IMR-90 (cell line): ENCODE results near the gene EEF1E1. TPM values are rescaled to one million over a fixed set of nuclear protein-coding genes. Genes with fewer than 3 reads are reported as not detected.

Experiments used
- ATAC-seq: fragments of 200-7000 bp; cut with Tn5 transposase; 2 replicates; pipeline ENCODE4 v1.9.1; 2020; ENCODE audit warnings: low read depth, mild to moderate bottlenecking, moderate library complexity
- BruUV-seq: library from RNA; stranded (reverse); fragments of 400-500 nt; replicated peaks from 2 replicates; lab custom pipeline; 2021; lab: Mats Ljungman, UMichigan
- CTCF ChIA-PET: fragments of 300-600 bp; formaldehyde crosslinking; extraction: SDS; loops from one replicate; lab custom pipeline; 2021; ENCODE audit warnings: antibody characterized with exemption; lab: Yijun Ruan, JAX
- POLR2A ChIA-PET: fragments of 300-600 bp; sonication (Branson Sonifier 250); formaldehyde crosslinking; loops from one replicate; lab custom pipeline; 2022; ENCODE audit warnings: antibody characterized with exemption; ENCODE audit not compliant: unreplicated experiment; lab: Charles Lee
- DNase-seq: peaks from one replicate; pipeline ENCODE4 v3.0.0; 2013
- H2AFZ ChIP-seq: replicated peaks from 2 replicates; pipeline ENCODE3; 2013; ENCODE audit warnings: low read length, mild to moderate bottlenecking; ENCODE audit not compliant: poor library complexity
- H2AK5ac ChIP-seq: 2 replicates; pipeline ENCODE4 v1.6.1; 2013; ENCODE audit warnings: low read depth, low read length, inconsistent platforms
- H2AK9ac ChIP-seq: replicated peaks from 2 replicates; pipeline ENCODE3; 2013; ENCODE audit warnings: mild to moderate bottlenecking, low read depth, low read length, moderate library complexity; ENCODE audit not compliant: poor library complexity
- H2BK120ac ChIP-seq: 2 replicates; pipeline ENCODE4 v1.6.1; 2013; ENCODE audit warnings: low read depth, low read length, inconsistent platforms
- H2BK15ac ChIP-seq: 3 replicates; pipeline ENCODE4 v1.6.1; 2013; ENCODE audit warnings: low read depth, low read length, inconsistent platforms
- H2BK20ac ChIP-seq: 2 replicates; pipeline ENCODE4 v1.6.1; 2013; ENCODE audit warnings: low read depth, mild to moderate bottlenecking, inconsistent platforms, low read length, moderate library complexity
- H2BK5ac ChIP-seq: 2 replicates; pipeline ENCODE4 v1.6.1; 2013; ENCODE audit warnings: mild to moderate bottlenecking, low read depth, low read length, inconsistent platforms; ENCODE audit not compliant: poor library complexity, severe bottlenecking
- H3K14ac ChIP-seq: replicated peaks from 2 replicates; pipeline ENCODE4 v1.6.1; 2013; ENCODE audit warnings: low read depth, low read length, inconsistent platforms
- H3K18ac ChIP-seq: 2 replicates; pipeline ENCODE4 v1.6.1; 2013; ENCODE audit warnings: low read depth, low read length, control low read depth
- H3K23ac ChIP-seq: 2 replicates; pipeline ENCODE4 v1.6.1; 2013; ENCODE audit warnings: low read depth, low read length, inconsistent platforms
- H3K27ac ChIP-seq: 2 replicates; pipeline ENCODE4 v1.5.1; 2013; ENCODE audit warnings: mild to moderate bottlenecking, control low read depth, low read length; ENCODE audit not compliant: insufficient read depth
- H3K27me3 ChIP-seq: 2 replicates; pipeline ENCODE4 v1.6.1; 2013; ENCODE audit warnings: low read length; ENCODE audit not compliant: control insufficient read depth, insufficient read depth
- H3K36me3 ChIP-seq: 2 replicates; pipeline ENCODE4 v1.6.1; 2013; ENCODE audit warnings: low read length, mixed read lengths; ENCODE audit not compliant: control insufficient read depth, insufficient read depth
- H3K4ac ChIP-seq: 2 replicates; pipeline ENCODE4 v1.6.1; 2013; ENCODE audit warnings: low read depth, low read length, inconsistent platforms
- H3K4me1 ChIP-seq: 2 replicates; pipeline ENCODE4 v1.6.1; 2013; ENCODE audit warnings: low read length, mixed read lengths; ENCODE audit not compliant: control insufficient read depth, insufficient read depth
- H3K4me2 ChIP-seq: 2 replicates; pipeline ENCODE4 v1.6.1; 2013; ENCODE audit warnings: low read depth, mild to moderate bottlenecking, control low read depth, low read length, moderate library complexity
- H3K4me3 ChIP-seq: 2 replicates; pipeline ENCODE4 v1.5.1; 2013; ENCODE audit warnings: low read depth, mild to moderate bottlenecking, control low read depth, low read length, moderate library complexity; ENCODE audit not compliant: insufficient read depth
- H3K56ac ChIP-seq: 2 replicates; pipeline ENCODE4 v1.6.1; 2013; ENCODE audit warnings: low read length, inconsistent platforms; ENCODE audit not compliant: insufficient read depth; ENCODE audit errors: extremely low read depth
- H3K79me1 ChIP-seq, 2 experiments: 2 replicates each; pipeline ENCODE4 v1.6.1; 2013; ENCODE audit warnings: low read length in 2 of 2, inconsistent platforms in 1 of 2, low read depth in 1 of 2
- H3K9ac ChIP-seq: 2 replicates; pipeline ENCODE4 v1.6.1; 2013; ENCODE audit warnings: low read depth, low read length, control low read depth
- H3K9me1 ChIP-seq: 2 replicates; pipeline ENCODE4 v1.6.1; 2013; ENCODE audit warnings: low read length, inconsistent platforms; ENCODE audit not compliant: insufficient read depth
- H3K9me3 ChIP-seq: 2 replicates; pipeline ENCODE4 v1.6.1; 2013; ENCODE audit warnings: low read length; ENCODE audit not compliant: control insufficient read depth, insufficient read depth
- H4K20me1 ChIP-seq: 2 replicates; pipeline ENCODE4 v1.6.1; 2013; ENCODE audit warnings: low read length, inconsistent platforms; ENCODE audit not compliant: insufficient read depth
- H4K5ac ChIP-seq: 2 replicates; pipeline ENCODE4 v1.6.1; 2013; ENCODE audit warnings: mild to moderate bottlenecking, low read depth, low read length, control low read depth
- H4K8ac ChIP-seq, 2 experiments: 2 replicates each; pipeline ENCODE4 v1.6.1; 2013; ENCODE audit warnings: low read depth in 2 of 2, low read length in 2 of 2, control low read depth in 1 of 2, inconsistent platforms in 1 of 2
- H4K91ac ChIP-seq: 2 replicates; pipeline ENCODE4 v1.6.1; 2013; ENCODE audit warnings: low read depth, low read length, inconsistent platforms; ENCODE audit not compliant: insufficient read depth
- BHLHE40 ChIP-seq: fragments of 150-350 bp; IDR thresholded peaks from 2 replicates; pipeline ENCODE4 v1.6.1; 2016; ENCODE audit warnings: mild to moderate bottlenecking, low read depth, low read length
- CEBPB ChIP-seq: IDR thresholded peaks from 2 replicates; pipeline ENCODE4 v1.6.1; 2012; ENCODE audit warnings: low read depth, low read length, improper control_type of control experiment
- CHD1 ChIP-seq: IDR thresholded peaks from 2 replicates; pipeline ENCODE4 v1.6.1; 2012; ENCODE audit warnings: low read depth, low read length, improper control_type of control experiment
- FOS ChIP-seq: fragments of 150-350 bp; IDR thresholded peaks from 2 replicates; pipeline ENCODE4 v1.6.1; 2016; ENCODE audit warnings: low read depth, low read length
- MAFK ChIP-seq: IDR thresholded peaks from 2 replicates; pipeline ENCODE4 v1.6.1; 2012; ENCODE audit warnings: low read depth, low read length, improper control_type of control experiment
- MAZ ChIP-seq: IDR thresholded peaks from 2 replicates; pipeline ENCODE4 v1.6.1; 2012; ENCODE audit warnings: low read depth, mild to moderate bottlenecking, low read length, improper control_type of control experiment, moderate library complexity, borderline replicate concordance
- MXI1 ChIP-seq: IDR thresholded peaks from 2 replicates; pipeline ENCODE4 v1.6.1; 2012; ENCODE audit warnings: low read depth, mild to moderate bottlenecking, low read length, moderate library complexity, borderline replicate concordance
- NFE2L2 ChIP-seq: fragments of 150-350 bp; IDR thresholded peaks from 2 replicates; pipeline ENCODE4 v1.6.1; 2016; ENCODE audit warnings: low read depth, mild to moderate bottlenecking, low read length
- POLR2A ChIP-seq: IDR thresholded peaks from 2 replicates; pipeline ENCODE4 v1.6.1; 2012; ENCODE audit warnings: mild to moderate bottlenecking, low read depth, low read length
- RAD21 ChIP-seq: IDR thresholded peaks from 2 replicates; pipeline ENCODE4 v1.6.1; 2012; ENCODE audit warnings: low read length, improper control_type of control experiment
- RCOR1 ChIP-seq: IDR thresholded peaks from 2 replicates; pipeline ENCODE4 v1.6.1; 2012; ENCODE audit warnings: mild to moderate bottlenecking, low read length, improper control_type of control experiment; ENCODE audit not compliant: insufficient replicate concordance
- RFX5 ChIP-seq: IDR thresholded peaks from 2 replicates; pipeline ENCODE4 v1.8.0; 2012; ENCODE audit warnings: low read depth, mild to moderate bottlenecking, low read length, moderate library complexity
- SMC3 ChIP-seq: fragments of 150-350 bp; IDR thresholded peaks from 2 replicates; pipeline ENCODE4 v1.6.1; 2016; ENCODE audit warnings: low read depth, mild to moderate bottlenecking, antibody characterized with exemption, low read length, moderate library complexity
- USF2 ChIP-seq: fragments of 150-350 bp; IDR thresholded peaks from 2 replicates; pipeline ENCODE4 v1.6.1; 2017; ENCODE audit warnings: mild to moderate bottlenecking, antibody characterized with exemption, low read length, low read depth
- WGBS, 2 experiments: methylation state at CpG; one replicate each; pipeline versions ENCODE4 v1.1.5 to v1.1.7; 2013; ENCODE audit warnings: missing lambda C conversion rate in 2 of 2; ENCODE audit not compliant: insufficient read length in 1 of 2; ENCODE audit errors: extremely low coverage in 2 of 2; 5-methylcytosine and 5-hydroxymethylcytosine counted together
- dilution Hi-C: fragments of 300-500 bp; cut with HindIII; formaldehyde crosslinking; loops from one replicate; pipeline ENCODE4 v1.14.3; 2018; ENCODE audit warnings: low sequenced_read_pairs; ENCODE audit not compliant: unreplicated experiment
- in situ Hi-C: fragments of 300-500 bp; cut with MboI; formaldehyde crosslinking; loops from 3 replicates; pipeline ENCODE4 v1.14.3; 2019; ENCODE audit warnings: low sequenced_read_pairs, inconsistent platforms, mixed read lengths
- intact Hi-C: fragments of 100-400 bp; cut with micrococcal nuclease; formaldehyde crosslinking; loops from 2 replicates; pipeline ENCODE4 v1.10.0; 2022
- polyA plus RNA-seq, 3 experiments: library from polyadenylated mRNA; depleted of rRNA; stranded (reverse); fragments of >200 nt; gene quantifications; 2 replicates each; pipeline ENCODE4 v1.2.3, GENCODE V29; 2012; ENCODE audit warnings: low replicate concordance in 1 of 3
- total RNA-seq: library from RNA; depleted of rRNA; stranded (reverse); fragments of >200 nt; gene quantifications from 2 replicates; pipeline ENCODE4 v1.2.3, GENCODE V29; 2012
- TF ChIP-seq, protein P1 (sequence below): conservative IDR thresholded peaks from 2 replicates; pipeline ENCODE4 v1.5.1; 2012; ENCODE audit warnings: mild to moderate bottlenecking, low read depth, low read length, improper control_type of control experiment
- TF ChIP-seq, protein P2 (sequence below): fragments of 150-350 bp; IDR thresholded peaks from 2 replicates; pipeline ENCODE4 v1.6.1; 2016; ENCODE audit warnings: low read depth, mild to moderate bottlenecking, low read length, moderate library complexity, borderline replicate concordance

The EEF1E1 gene
- total and polyA plus RNA-seq, 2 of the 4 experiments (the other 2 are of a cell fraction), result 65.8 to 68.6 TPM

DNA sequence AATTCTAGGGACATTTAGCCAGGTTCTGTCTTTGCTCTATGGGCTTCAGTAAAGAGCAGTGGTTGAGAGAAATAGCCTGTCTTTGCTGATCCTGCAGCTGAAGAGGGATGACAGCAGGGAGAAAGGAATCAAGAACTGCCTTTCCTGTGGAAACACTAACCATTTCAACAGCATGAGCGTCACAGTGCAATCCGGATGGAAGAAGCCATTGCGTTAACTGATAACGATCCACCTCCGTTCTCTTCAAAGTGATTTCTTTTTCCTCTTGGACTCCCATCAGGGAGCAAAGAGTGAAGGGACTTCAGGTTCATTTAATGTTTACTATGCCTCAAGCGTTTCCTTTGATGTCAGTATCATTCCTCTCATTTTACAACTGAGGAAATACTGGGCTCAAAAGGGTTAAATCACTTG lies 35.2 kb upstream of the EEF1E1 start:
- WGBS, 2 experiments, result no CpG with 5 or more reads among the region's 6 CpGs
- no TSS peak for BruUV-seq
- intact Hi-C loops, result no loop called here

More for the DNA sequence above, 35.2 kb upstream of the EEF1E1 start:
- H4K20me1 ChIP-seq, result no peaks in the 10 kb centered on the region
- DNase-seq (no peak), ATAC-seq (no peak)
- no peaks in the 10 kb centered on the region for H3K9me1 ChIP-seq
- H3K27me3 ChIP-seq, result peaks cover 3% of the 10 kb centered on the region
- H2BK20ac ChIP-seq, result no peak overlapping the region
- H2AK9ac ChIP-seq, result no peak overlapping the region
- no peak overlapping the region for H3K27ac ChIP-seq
- no peak overlapping the region for H3K4me3 ChIP-seq
- TF ChIP-seq RFX5, result no peak
- no peak for TF ChIP-seq USF2
- TF ChIP-seq, protein P1, sequence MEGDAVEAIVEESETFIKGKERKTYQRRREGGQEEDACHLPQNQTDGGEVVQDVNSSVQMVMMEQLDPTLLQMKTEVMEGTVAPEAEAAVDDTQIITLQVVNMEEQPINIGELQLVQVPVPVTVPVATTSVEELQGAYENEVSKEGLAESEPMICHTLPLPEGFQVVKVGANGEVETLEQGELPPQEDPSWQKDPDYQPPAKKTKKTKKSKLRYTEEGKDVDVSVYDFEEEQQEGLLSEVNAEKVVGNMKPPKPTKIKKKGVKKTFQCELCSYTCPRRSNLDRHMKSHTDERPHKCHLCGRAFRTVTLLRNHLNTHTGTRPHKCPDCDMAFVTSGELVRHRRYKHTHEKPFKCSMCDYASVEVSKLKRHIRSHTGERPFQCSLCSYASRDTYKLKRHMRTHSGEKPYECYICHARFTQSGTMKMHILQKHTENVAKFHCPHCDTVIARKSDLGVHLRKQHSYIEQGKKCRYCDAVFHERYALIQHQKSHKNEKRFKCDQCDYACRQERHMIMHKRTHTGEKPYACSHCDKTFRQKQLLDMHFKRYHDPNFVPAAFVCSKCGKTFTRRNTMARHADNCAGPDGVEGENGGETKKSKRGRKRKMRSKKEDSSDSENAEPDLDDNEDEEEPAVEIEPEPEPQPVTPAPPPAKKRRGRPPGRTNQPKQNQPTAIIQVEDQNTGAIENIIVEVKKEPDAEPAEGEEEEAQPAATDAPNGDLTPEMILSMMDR, result no peak
- TF ChIP-seq POLR2A, result no peak
- no peak for TF ChIP-seq CHD1
- TF ChIP-seq FOS, result no peak
- TF ChIP-seq NFE2L2, result no peak
- no peak for TF ChIP-seq SMC3
- no peak for TF ChIP-seq RAD21
- TF ChIP-seq, protein P2, sequence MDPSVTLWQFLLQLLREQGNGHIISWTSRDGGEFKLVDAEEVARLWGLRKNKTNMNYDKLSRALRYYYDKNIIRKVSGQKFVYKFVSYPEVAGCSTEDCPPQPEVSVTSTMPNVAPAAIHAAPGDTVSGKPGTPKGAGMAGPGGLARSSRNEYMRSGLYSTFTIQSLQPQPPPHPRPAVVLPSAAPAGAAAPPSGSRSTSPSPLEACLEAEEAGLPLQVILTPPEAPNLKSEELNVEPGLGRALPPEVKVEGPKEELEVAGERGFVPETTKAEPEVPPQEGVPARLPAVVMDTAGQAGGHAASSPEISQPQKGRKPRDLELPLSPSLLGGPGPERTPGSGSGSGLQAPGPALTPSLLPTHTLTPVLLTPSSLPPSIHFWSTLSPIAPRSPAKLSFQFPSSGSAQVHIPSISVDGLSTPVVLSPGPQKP, result no peak
- no peak for TF ChIP-seq BHLHE40
- no peak for TF ChIP-seq MXI1
- no peak for TF ChIP-seq MAFK
- no peak for TF ChIP-seq RCOR1
- no peak for TF ChIP-seq MAZ
- no peak for TF ChIP-seq CEBPB
- H3K79me1 ChIP-seq, result no peaks in the 10 kb centered on the region
- ChIA-PET POLR2A (no interaction called here), CTCF (interaction anchor here (2.2 kb wide), 1 partner anchor 82 kb away, joined by 8 read pairs; no protein-coding TSS in a partner anchor)
- H3K14ac ChIP-seq, result no peak overlapping the region
- H3K4me2 ChIP-seq, result no peak overlapping the region
- H4K5ac ChIP-seq, result no peak overlapping the region
- H2BK120ac ChIP-seq, result no peak overlapping the region
- no peaks in the 10 kb centered on the region for H3K9me3 ChIP-seq
- no peaks in the 10 kb centered on the region for H3K4me1 ChIP-seq
- no peak overlapping the region for H2BK5ac ChIP-seq
- no peak overlapping the region for H3K18ac ChIP-seq
- H4K91ac ChIP-seq, result no peak overlapping the region
- H3K56ac ChIP-seq, result no peak overlapping the region
- H3K23ac ChIP-seq, result no peak overlapping the region
- H3K36me3 ChIP-seq, result no peaks in the 10 kb centered on the region
- dilution Hi-C loops (no loop called here), in situ Hi-C loops (no loop called here)
- no peak overlapping the region for H3K9ac ChIP-seq
- no peak overlapping the region for H3K4ac ChIP-seq
- H4K8ac ChIP-seq, result no peak overlapping the region
- no peak overlapping the region for H2BK15ac ChIP-seq
- no peak overlapping the region for H2AFZ ChIP-seq
- H2AK5ac ChIP-seq, result no peak overlapping the region
